ENCODE data around the gene MRPL42. TPM values are rescaled to one million over a fixed set of nuclear protein-coding genes. Genes with fewer than 3 reads are reported as not detected.

MRPL42 gene
- total RNA-seq, 4 donors from 2014 or later: 36.0 to 47.0 (median 38.4) TPM

DNA sequence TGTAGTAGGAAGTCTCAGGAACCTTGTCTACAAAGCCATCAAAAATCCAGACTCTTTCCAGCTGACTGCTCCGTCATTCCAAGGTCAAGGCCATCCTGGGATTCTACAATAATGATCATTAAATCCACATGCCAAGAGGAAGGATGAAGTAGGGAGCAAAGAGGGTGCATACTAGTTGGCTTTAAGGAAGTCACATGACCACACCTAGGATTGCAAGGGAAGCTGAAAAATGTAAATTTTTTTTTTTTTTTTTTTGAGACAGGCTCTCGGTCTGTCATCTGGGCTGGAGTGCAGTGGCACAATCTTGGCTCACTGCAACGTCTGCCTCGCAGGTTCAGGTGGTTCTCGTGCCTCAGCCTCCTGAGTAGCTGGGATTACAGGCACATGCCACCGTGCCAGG is 7.3 kb upstream of the MRPL42 start:
- TF ChIP-seq, protein P1, sequence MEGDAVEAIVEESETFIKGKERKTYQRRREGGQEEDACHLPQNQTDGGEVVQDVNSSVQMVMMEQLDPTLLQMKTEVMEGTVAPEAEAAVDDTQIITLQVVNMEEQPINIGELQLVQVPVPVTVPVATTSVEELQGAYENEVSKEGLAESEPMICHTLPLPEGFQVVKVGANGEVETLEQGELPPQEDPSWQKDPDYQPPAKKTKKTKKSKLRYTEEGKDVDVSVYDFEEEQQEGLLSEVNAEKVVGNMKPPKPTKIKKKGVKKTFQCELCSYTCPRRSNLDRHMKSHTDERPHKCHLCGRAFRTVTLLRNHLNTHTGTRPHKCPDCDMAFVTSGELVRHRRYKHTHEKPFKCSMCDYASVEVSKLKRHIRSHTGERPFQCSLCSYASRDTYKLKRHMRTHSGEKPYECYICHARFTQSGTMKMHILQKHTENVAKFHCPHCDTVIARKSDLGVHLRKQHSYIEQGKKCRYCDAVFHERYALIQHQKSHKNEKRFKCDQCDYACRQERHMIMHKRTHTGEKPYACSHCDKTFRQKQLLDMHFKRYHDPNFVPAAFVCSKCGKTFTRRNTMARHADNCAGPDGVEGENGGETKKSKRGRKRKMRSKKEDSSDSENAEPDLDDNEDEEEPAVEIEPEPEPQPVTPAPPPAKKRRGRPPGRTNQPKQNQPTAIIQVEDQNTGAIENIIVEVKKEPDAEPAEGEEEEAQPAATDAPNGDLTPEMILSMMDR (IDR thresholded peaks at IDR 0.05): no peak
- DNase-seq (ENCODE audit: low spot score) (no peak), ATAC-seq (ENCODE audit: low FRiP score) (no peak)

DNA sequence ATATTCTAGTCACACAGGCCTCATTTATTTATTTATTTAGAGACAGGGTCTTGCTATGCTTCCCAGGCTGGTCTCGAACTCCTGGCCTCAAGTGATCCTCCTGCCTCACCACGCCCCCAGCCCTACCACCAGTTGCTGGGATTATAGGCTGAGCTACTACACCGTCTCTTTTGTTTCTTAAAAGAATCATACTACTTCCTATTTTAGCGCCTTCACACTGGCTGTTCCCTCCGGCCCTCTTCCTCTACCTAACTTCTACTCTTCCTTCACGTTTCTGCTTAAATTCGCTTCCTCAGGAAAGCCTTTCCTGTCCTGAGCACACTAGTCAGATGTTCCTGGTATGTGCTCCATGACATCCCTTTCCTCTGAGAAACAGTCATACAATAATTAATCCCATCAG is 6.4 kb upstream of the MRPL42 start:
- ATAC-seq (ENCODE audit: low FRiP score): no peak
- TF ChIP-seq, protein P1 (IDR thresholded peaks at IDR 0.05): no peak

DNA sequence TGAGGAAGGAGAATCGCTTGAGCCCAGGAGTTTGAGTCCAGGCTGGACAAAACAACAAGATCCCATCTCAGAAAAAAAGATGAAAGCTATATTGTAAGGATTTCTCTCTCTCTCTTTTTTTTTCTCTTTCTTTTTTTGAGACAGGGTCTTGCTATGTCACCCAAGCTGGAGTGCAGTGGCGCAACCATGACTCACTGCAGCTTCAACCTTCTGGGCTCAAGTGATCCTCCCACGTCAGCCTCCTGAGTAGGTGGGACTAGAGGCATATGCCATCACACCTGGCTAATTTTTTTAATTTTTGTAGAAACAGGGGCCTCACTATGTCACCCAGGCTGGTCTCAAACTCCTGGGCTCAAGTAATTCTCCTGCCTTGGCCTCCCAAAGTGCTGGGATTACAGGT is 5.8 kb upstream of the MRPL42 start:
- ATAC-seq (ENCODE audit: low FRiP score) (no peak), DNase-seq (ENCODE audit: low spot score) (no peak)
- TF ChIP-seq, protein P1 (IDR thresholded peaks at IDR 0.05): no peak

More for the DNA sequence above, 6.4 kb upstream of the MRPL42 start:
- no peak for DNase-seq (ENCODE audit: low spot score)

DNA sequence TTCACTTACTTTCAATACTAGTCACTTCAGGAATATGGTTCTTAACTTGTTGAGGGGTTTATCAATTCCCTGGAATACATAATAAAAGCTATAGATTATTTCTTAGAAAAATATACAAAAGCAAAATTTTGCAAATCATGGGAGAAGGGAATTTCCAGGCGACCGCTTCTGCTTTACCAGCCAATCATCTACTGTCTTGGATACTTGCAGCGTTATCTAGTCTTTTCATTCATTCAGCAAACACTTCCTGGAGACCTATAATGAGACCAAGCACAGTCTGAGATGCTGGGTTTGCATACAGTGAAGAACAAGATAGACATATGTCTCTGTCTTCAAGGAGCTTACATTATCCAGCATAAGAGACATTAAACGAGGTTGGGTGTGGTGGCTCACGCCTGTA is 1.5 kb upstream of the MRPL42 start:
- TF ChIP-seq, protein P1 (IDR thresholded peaks at IDR 0.05): no peak
- DNase-seq (ENCODE audit: low spot score): no peak
- no peak for ATAC-seq (ENCODE audit: low FRiP score)

DNA sequence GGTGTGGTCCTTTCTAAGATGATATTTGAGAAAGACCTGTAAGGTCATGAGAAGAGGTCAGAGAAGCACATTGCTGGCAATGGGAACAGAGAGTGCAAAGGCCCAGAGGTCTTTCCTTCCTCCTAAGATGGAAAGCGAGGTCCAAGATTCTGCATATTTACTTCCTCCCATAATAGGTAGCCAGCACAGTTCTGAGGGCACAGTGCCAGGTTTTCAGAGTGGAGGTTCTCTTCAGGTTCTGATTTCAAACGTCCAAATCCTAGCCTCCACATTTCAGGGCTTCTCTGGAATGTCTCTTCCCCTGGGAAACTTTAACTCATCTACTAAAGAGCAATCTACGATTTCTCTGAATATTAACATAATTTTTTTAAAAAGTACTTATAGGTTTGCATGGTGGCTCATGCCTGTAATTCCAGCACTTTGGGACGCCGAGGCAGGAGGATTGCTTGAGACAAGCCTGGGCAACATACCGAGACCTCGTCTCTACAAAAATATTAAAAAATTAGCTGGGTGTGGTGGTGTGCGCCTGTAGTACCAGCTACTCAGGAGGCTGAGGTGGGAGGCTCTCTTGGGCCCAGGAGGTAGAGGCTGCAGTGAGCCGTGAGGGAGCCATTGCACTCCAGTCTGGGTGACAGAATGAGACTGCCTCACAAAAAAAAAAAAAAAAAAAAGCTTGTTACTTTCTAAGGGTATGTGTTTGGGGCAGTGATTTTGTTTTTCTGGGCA is 526 bp upstream of the MRPL42 start:
- no peak for ATAC-seq (ENCODE audit: low FRiP score)
- TF ChIP-seq, protein P1 (IDR thresholded peaks at IDR 0.05): no peak
- no peak for DNase-seq (ENCODE audit: low spot score)

DNA sequence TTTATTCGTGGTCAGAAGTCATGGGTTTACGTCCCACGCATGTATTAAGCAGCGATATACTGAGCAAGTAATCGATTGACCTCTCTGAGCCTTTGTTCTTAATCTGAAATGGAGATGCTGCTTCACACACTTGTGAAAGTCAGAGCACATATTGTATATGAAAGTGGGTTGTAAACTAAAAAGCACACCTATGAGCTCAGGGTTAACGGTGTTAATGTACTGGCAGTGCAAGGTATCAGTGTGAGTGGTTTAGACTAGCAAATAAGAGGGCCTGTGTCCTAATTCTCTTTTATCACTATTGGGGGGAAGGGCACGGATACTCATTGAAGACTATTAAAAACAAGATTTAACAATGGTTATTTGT is 676 bp downstream of the MRPL42 start:
- DNase-seq (ENCODE audit: low spot score): no peak
- no peak for ATAC-seq (ENCODE audit: low FRiP score)
- TF ChIP-seq, protein P1 (IDR thresholded peaks at IDR 0.05): no peak

DNA sequence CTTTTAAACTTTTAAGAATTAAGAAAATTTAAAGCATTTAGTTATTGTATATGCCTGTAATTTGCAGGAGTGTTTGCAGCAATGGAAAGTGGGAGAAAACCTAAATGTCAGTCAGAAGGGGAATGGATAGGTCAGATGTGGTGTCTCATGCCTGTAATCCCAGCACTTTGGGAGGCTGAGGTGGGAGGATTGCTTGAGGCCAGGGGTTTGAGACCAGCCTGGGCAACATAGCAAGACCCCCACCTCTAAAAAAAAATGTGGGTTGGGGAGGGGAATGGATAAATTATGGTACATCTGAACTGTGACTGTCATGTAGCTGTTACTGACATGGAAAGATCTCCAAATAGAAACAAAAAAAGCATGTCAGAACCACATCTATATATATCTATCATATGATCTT is 2.1 kb downstream of the MRPL42 start:
- TF ChIP-seq, protein P1 (IDR thresholded peaks at IDR 0.05): no peak
- ATAC-seq (ENCODE audit: low FRiP score) (no peak), DNase-seq (ENCODE audit: low spot score) (no peak)
